ENCODE measurements around the gene ISLR.

ISLR gene

GRCh38 chr15:74173380-74174218, at the start of gene ISLR:
ISLR (plus strand) TSS chr15:74173710; CDS start chr15:74174859, 1,149 bp downstream.
- H3K27ac ChIP-seq, result no peak within 1 kb of the TSS
- TF ChIP-seq, protein P1, sequence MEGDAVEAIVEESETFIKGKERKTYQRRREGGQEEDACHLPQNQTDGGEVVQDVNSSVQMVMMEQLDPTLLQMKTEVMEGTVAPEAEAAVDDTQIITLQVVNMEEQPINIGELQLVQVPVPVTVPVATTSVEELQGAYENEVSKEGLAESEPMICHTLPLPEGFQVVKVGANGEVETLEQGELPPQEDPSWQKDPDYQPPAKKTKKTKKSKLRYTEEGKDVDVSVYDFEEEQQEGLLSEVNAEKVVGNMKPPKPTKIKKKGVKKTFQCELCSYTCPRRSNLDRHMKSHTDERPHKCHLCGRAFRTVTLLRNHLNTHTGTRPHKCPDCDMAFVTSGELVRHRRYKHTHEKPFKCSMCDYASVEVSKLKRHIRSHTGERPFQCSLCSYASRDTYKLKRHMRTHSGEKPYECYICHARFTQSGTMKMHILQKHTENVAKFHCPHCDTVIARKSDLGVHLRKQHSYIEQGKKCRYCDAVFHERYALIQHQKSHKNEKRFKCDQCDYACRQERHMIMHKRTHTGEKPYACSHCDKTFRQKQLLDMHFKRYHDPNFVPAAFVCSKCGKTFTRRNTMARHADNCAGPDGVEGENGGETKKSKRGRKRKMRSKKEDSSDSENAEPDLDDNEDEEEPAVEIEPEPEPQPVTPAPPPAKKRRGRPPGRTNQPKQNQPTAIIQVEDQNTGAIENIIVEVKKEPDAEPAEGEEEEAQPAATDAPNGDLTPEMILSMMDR (conservative IDR thresholded peaks at IDR 0.05), result no peak
- no peak for TF ChIP-seq ZFX (IDR thresholded peaks at IDR 0.05)

- TF ChIP-seq, protein P1 (conservative IDR thresholded peaks at IDR 0.05), result no peak
- TF ChIP-seq ZFX (IDR thresholded peaks at IDR 0.05), result no peak
- no peak overlapping the region for H3K27ac ChIP-seq
These were observed 49.3 kb upstream of the ISLR start for GRCh38 chr15:74124196-74124595.

DNA sequence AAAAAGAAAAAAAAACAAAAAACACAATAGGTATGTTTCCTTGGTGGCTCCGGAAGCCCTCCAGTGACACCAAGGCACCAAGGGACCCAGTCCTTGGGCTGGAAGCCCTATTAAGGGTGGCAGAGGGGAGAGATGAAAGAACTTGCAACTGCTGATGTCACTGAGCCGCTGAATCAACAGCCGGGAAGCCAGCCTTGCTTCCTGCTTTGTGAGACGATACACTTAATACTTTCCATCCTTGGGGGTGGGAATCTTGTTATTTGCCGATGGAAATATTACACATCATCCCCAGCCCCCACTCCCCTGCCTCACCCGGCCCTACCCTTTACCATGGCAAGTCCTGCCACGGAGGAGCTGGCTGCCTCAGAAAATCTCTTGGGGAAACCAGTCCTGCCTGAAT, 48.8 kb upstream of the ISLR start:
- H3K27ac ChIP-seq, result no peak overlapping the region
- TF ChIP-seq ZFX (IDR thresholded peaks at IDR 0.05), result no peak
- TF ChIP-seq, protein P1 (conservative IDR thresholded peaks at IDR 0.05), result no peak

DNA sequence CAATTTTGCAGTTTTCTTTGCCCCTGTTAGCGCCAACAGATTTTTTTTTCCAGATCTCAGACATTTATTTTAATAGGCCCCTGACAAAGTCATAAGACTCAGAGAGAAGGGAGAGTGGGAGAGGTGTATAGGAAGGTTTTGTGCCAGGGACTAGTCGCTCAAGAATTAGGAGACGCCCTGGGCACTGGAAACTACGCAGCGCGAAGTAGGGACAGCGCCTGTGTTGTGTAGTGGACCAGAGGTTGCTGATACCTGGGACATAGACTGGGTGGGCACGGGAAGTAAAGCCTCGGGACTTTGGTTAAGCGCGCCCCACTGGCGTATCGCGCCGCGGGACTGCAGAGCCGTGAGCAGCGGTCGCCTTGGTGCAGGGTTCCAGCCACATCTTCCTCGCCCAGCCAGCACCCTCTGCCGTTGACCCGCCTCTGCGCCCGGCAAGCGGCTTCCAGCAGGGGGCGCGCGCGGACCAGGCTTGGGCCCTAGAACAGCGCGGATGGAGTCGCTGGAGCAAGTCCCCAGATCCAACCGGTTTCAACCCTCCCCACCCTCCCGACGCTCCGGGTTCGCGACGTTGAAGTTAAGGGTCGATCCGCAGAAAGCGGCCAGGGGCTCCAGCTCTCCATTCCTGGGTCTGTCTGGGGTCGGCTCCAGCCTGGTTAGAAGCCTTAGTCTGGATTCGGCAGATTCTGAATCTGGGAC, 46.1 kb upstream of the ISLR start:
- H3K27ac ChIP-seq, result no peak overlapping the region
- no peak for TF ChIP-seq ZFX (IDR thresholded peaks at IDR 0.05)
- TF ChIP-seq, protein P1 (conservative IDR thresholded peaks at IDR 0.05), result peak; percentile 97

DNA sequence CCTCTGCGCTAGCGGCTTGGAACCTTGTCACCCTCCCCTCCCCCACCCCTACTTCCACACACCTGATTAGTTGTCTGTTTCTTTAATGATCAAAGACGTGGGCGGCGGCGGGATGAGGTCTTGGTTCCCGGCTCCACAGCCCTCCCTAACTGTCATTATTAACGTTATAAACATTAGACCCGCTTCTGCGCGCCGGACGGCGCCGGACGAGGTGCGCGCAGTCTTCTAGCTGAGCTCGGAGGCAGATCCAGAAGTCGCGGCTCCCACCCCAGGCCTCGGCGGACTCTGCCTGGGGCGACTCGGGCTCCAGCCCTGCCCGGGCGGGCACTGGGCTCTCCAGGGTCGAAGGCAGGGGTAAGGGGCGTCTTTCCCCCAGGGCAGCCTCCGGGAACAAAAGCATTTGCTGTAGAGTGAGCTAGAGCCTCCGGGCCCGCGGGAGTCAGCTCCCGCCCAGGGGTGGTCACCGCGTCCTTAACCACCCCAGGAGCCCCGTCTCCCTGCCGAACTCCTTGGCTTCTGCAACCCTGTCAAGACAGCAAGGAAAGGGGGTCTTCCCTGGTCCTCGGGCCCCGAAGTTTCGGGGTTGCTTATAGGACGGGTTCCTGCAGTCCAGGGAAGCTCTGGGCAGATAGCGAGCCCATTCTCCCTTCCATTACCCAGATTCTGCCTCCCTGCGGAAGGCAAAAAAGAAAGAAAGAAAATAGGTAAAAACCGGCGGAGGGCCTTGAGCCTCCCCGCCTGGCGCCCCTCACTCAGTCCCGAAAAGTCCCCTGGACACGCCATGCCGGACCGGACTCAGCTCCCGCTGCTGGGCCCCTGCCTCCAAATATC, 45.3 kb upstream of the ISLR start:
- no peak overlapping the region for H3K27ac ChIP-seq
- TF ChIP-seq, protein P1 (conservative IDR thresholded peaks at IDR 0.05), result 0 out of 2 replicates have a peak, but pooled peaks have one; percentile 34
- no peak for TF ChIP-seq ZFX (IDR thresholded peaks at IDR 0.05)

- TF ChIP-seq ZFX (IDR thresholded peaks at IDR 0.05), result no peak
- TF ChIP-seq, protein P1 (conservative IDR thresholded peaks at IDR 0.05), result no peak
- H3K27ac ChIP-seq, result no peak overlapping the region
These were observed 44.5 kb upstream of the ISLR start for GRCh38 chr15:74128785-74129585.
